Bronchial epithelial cell (primary cell): Measurements from ENCODE around the gene SMYD3. TPM values are rescaled to one million over a fixed set of nuclear protein-coding genes. Genes with fewer than 3 reads are reported as not detected.

Source experiments
- DNase-seq: peaks from one replicate; pipeline ENCODE4 v3.0.0-alpha.2; 2010; ENCODE audit warnings: low read depth
- FAIRE-seq: peaks from 2 replicates; lab custom pipeline; 2011; peaks lifted over from hg19 to GRCh38; lab: Jason Lieb, UNC
- H3K27me3 ChIP-seq: 2 replicates; pipeline ENCODE4 v1.5.1; 2011; ENCODE audit warnings: low read length; ENCODE audit not compliant: control insufficient read depth, insufficient read depth
- H3K36me3 ChIP-seq: 2 replicates; pipeline ENCODE4 v1.5.1; 2011; ENCODE audit warnings: low read length; ENCODE audit not compliant: control insufficient read depth, insufficient read depth
- H3K4me3 ChIP-seq: 2 replicates; pipeline ENCODE4 v1.5.1; 2011; ENCODE audit warnings: mild to moderate bottlenecking, low read depth, low read length, control low read depth
- total RNA-seq: library from RNA; depleted of rRNA; stranded (reverse); fragments of >200 nt; gene quantifications from 2 replicates; pipeline ENCODE4 v1.2.1, GENCODE V29; 2014
- TF ChIP-seq, protein P1 (sequence below): IDR thresholded peaks from 2 replicates; pipeline ENCODE4 v1.5.1; 2011; ENCODE audit warnings: mild to moderate bottlenecking, moderate library complexity, low read length, control low read depth, inconsistent platforms; ENCODE audit not compliant: insufficient read depth, severe bottlenecking

The SMYD3 gene
- total RNA-seq, 1 donor from 2014 or later: 17.4 TPM

DNA sequence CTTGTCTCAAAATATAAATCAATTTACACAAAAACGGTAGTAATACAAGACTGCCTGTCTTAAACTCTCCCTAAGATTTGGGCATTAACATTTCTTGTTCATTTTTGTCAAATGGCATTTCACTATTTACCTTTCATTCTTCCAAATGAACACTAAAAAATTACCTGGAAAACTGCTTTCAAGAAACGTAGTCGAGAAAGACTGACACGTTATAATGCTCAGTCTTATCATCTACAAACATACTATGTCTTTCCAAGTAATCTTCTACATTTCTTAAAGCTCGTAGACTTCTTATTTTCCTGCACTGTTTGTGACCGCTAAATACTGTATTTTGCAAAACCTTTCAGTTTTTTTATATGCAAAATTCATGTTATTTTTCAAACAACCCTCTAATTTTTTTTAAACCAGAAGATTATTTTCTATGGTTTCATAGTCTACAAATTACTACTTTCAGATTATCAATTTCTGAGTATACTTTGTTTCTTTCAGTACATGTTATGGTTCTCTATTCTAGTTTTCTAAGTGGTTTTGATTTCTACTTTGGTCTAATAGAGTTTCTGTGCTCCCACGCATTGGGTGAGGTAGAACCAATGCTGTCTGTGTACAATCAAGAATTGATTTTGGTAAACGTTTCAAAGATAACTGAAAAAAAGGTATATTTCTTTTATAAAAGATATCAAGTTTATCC, 336.4 kb downstream of the SMYD3 start:
- DNase-seq: no peak
- no peak overlapping the region for H3K4me3 ChIP-seq
- TF ChIP-seq, protein P1, sequence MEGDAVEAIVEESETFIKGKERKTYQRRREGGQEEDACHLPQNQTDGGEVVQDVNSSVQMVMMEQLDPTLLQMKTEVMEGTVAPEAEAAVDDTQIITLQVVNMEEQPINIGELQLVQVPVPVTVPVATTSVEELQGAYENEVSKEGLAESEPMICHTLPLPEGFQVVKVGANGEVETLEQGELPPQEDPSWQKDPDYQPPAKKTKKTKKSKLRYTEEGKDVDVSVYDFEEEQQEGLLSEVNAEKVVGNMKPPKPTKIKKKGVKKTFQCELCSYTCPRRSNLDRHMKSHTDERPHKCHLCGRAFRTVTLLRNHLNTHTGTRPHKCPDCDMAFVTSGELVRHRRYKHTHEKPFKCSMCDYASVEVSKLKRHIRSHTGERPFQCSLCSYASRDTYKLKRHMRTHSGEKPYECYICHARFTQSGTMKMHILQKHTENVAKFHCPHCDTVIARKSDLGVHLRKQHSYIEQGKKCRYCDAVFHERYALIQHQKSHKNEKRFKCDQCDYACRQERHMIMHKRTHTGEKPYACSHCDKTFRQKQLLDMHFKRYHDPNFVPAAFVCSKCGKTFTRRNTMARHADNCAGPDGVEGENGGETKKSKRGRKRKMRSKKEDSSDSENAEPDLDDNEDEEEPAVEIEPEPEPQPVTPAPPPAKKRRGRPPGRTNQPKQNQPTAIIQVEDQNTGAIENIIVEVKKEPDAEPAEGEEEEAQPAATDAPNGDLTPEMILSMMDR: no peak
- H3K36me3 ChIP-seq: no peaks in the 10 kb centered on the region
- no peak for FAIRE-seq
- H3K27me3 ChIP-seq: no peaks in the 10 kb centered on the region

DNA sequence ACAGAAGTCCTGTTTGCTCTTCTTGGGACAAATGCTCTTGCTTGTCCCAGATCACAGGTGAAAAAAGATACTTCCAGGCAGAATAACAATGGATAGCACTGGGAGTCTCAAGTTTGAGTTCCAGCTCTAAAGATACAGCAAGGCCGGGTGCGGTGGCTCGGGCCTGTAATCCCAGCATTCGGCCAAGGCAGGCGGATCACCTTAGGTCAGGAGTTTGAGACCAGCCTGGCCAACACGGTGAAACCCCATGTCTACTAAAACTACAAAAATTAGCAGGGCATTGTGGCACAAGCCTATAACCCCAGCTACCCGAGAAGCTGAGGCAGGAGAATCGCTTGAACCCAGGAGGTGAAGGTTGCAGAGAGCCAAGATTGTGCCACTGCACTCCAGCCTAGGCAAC, 337.6 kb downstream of the SMYD3 start:
- no peaks in the 10 kb centered on the region for H3K27me3 ChIP-seq
- no peak for FAIRE-seq
- TF ChIP-seq, protein P1: no peak
- H3K4me3 ChIP-seq: no peak overlapping the region
- DNase-seq: no peak
- H3K36me3 ChIP-seq: no peaks in the 10 kb centered on the region

DNA sequence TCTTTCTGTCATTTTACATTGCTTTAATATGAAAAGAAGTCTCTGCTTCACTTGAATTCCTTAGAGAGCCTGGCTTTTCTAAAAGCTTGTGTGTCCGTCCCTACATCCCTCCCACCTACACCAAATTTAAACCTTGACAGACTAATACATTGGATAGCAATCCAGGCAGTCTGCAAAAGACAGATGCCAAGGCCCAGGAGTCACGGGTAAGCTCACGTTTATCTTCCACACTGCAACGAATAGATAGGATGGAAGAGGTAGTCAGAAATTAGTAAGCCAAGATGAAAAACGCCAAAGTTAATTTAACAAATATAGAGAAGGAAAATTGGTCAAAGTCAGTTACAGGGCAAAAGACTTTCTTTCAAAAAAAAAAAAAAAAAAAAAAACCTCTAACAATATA, 338.1 kb downstream of the SMYD3 start:
- FAIRE-seq (no peak), DNase-seq (no peak)
- Histone ChIP-seq H3K27me3 (no peaks in the 10 kb centered on the region), H3K4me3 (no peak overlapping the region), H3K36me3 (no peaks in the 10 kb centered on the region)
- TF ChIP-seq, protein P1: no peak

DNA sequence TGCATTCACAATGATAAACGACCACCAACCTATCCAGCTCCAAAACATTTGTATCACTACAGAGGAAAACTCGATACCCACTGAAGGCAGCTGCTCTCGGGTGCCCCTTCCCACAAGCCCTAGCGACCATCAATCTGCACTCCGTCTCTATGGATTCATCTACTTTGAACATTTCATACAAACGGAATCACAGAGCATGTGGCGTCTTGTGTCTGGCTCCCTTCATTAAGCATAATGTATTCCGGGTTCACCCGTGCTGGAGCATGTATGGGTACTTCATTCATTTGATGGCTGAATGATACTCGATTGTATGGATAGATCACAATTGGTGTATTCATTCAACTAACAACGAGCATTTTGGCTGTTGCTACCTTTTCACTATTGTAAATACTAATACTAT, 340.2 kb downstream of the SMYD3 start:
- no peaks in the 10 kb centered on the region for H3K27me3 ChIP-seq
- TF ChIP-seq, protein P1: no peak
- H3K4me3 ChIP-seq: no peak overlapping the region
- no peaks in the 10 kb centered on the region for H3K36me3 ChIP-seq
- FAIRE-seq: no peak
- DNase-seq: peak; percentile 59

DNA sequence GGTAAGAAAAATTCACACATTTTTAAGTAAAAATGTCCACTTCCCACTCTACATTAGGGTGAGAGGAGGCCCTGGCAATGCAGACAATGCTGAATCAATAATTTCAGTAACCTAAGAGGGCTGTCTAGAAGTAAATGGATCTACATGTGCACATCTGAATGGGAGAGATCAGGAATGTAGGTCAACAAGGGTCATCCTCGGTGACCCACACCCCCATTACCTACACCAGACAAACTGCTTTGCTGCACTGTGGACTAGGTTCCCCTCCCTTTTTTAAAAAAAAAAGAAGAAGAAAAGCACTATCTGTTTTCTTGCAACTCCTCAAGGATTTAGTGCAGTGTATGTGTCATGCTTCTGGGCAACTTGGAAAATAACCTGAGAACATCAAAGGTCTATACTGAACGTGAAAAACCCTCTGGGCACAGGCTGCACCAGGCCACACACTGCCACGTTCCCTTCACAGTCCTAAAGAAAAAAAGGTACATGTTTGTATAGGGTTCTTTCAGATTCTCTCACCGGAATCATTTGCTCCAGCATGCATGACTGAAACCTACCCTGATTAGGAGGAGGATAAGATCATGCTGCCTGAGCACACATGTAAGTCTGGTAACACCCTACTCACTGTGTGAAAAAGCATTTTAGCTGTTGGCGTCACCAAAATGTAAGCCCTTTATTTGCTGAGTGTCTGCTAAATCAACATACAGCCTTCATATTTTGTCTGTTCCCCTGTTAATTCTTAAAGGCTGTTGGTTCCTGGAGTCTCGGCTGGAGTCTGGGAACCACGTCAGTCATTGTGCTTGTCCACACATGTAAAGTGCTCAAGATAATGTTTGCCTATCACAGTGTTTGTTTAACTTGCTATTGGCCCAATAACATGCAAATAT, 341.0 kb downstream of the SMYD3 start:
- TF ChIP-seq, protein P1: no peak
- FAIRE-seq: peak; percentile 86
- Histone ChIP-seq H3K4me3 (no peak overlapping the region), H3K36me3 (no peaks in the 10 kb centered on the region), H3K27me3 (no peaks in the 10 kb centered on the region)
- DNase-seq: peak; percentile 98
